Body of pancreas (tissue), 4 donors: Measurements from ENCODE around the gene SPATA33. TPM values are rescaled to one million over a fixed set of nuclear protein-coding genes. Genes with fewer than 3 reads are reported as not detected.
"Not testable (repeated sequence)": the region's sequence is repeated elsewhere in the genome, so short reads cannot be mapped to it uniquely, and the experiment has no call there.

Experiments used
- ATAC-seq: fragments of 150-250 bp; one replicate; pipeline ENCODE4 v1.9.1; 2016
- DNase-seq, 4 donors: peaks; one replicate each; pipeline ENCODE4 v3.0.0-alpha.2; 2019
- H3K27ac ChIP-seq, 4 donors: fragments of 200-600 bp; sonication (generic); 1 replicate in 3 of 4; 2 replicates in 1 of 4; pipeline versions ENCODE4 v1.5.1 to v1.6.1; 2016 to 2019; ENCODE audit warnings: mild to moderate bottlenecking in 1 of 4, mixed read lengths in 1 of 4, moderate library complexity in 1 of 4
- H3K27me3 ChIP-seq, 2 donors: fragments of 200-600 bp; sonication (generic); one replicate each; pipeline ENCODE4 v1.6.0; 2016; ENCODE audit warnings: mild to moderate bottlenecking in 1 of 2
- H3K36me3 ChIP-seq, 2 donors: fragments of 200-600 bp; sonication (generic); replicated peaks in 1 of 2; 2 replicates each; pipeline ENCODE4 v1.5.1; 2016; ENCODE audit warnings: low read depth in 2 of 2; ENCODE audit not compliant: insufficient read depth in 1 of 2
- H3K4me1 ChIP-seq: fragments of 200-600 bp; sonication (generic); one replicate; pipeline ENCODE4 v1.6.0; 2016
- H3K4me3 ChIP-seq, 2 donors: fragments of 200-600 bp; sonication (generic); 1 replicate in 1 of 2; 2 replicates in 1 of 2; pipeline ENCODE4 v1.5.1; 2016 to 2019
- H3K9me3 ChIP-seq, 3 donors: fragments of 200-600 bp; sonication (generic); 1 replicate in 2 of 3; 2 replicates in 1 of 3; pipeline ENCODE4 v1.5.1; 2016
- CTCF ChIP-seq, 7 experiments: fragments of 450-650 bp in 4 of 7; fragments of 200-600 bp in 3 of 7; sonication (generic) in 3 of 7; IDR thresholded peaks; one replicate each; pipeline ENCODE4 v1.5.1; 2016 to 2019; ENCODE audit warnings: antibody characterized with exemption in 7 of 7
- POLR2A ChIP-seq, 3 donors: fragments of 450-650 bp; IDR thresholded peaks; one replicate each; pipeline ENCODE4 v1.6.1; 2016; ENCODE audit warnings: antibody characterized with exemption in 3 of 3, mild to moderate bottlenecking in 2 of 3
- WGBS, 2 donors: methylation state at CpG; one replicate each; pipeline ENCODE4 v1.1.5; 2017; 5-methylcytosine and 5-hydroxymethylcytosine counted together
- intact Hi-C: fragments of 100-400 bp; cut with DNase I; formaldehyde crosslinking; loops from one replicate; pipeline ENCODE4 v1.15.1; 2023
- total RNA-seq, 2 donors: library from RNA; depleted of rRNA; stranded (reverse); fragments of >200 nt; gene quantifications; one replicate each; pipeline ENCODE4 v1.1.0, GENCODE V29; 2016

The SPATA33 gene
- total RNA-seq, 2 donors from 2014 or later = 3.6 to 7.9 TPM

GRCh38 chr16:89697616-89698331 lies 40.1 kb downstream of the SPATA33 start:
- Histone ChIP-seq H3K9me3 (no peaks in the 10 kb centered on the region), H3K4me3 (no peak overlapping the region), H3K36me3 (peaks cover 0 to 13% of the 10 kb centered on the region in 2 donors), H3K27me3 (no peaks in the 10 kb centered on the region), H3K27ac (no peak overlapping the region), H3K4me1 (peaks cover 24% of the 10 kb centered on the region)
- WGBS, 2 donors = 85 to 88% methylated on average over 9 to 26 of the region's 32 CpGs
- no peak for DNase-seq
- TF ChIP-seq POLR2A (IDR thresholded peaks at IDR 0.05) = no peak
- TF ChIP-seq CTCF (IDR thresholded peaks at IDR 0.05) = no peak
- ATAC-seq = no peak
- intact Hi-C loops = no loop called here

GRCh38 chr16:89698717-89699116 lies 41.1 kb downstream of the SPATA33 start:
- H3K4me1 ChIP-seq = peaks cover 24% of the 10 kb centered on the region
- ATAC-seq, H3K4me3 ChIP-seq, H3K27me3 ChIP-seq, H3K36me3 ChIP-seq, DNase-seq, intact Hi-C loops, H3K27ac ChIP-seq, H3K9me3 ChIP-seq: not testable (repeated sequence)
- 98% methylated on average over 14 of the region's 14 CpGs for WGBS, 2 donors

GRCh38 chr16:89699629-89700099 lies 42.0 kb downstream of the SPATA33 start:
- DNase-seq, H3K9me3 ChIP-seq, H3K36me3 ChIP-seq, H3K4me3 ChIP-seq, intact Hi-C loops, H3K27me3 ChIP-seq, ATAC-seq: not testable (repeated sequence)
- peak overlapping the region; percentile 29 to 99 (median 96) for H3K27ac ChIP-seq
- H3K4me1 ChIP-seq = peaks cover 24% of the 10 kb centered on the region
- 56 to 57% methylated on average over 18 of the region's 18 CpGs for WGBS, 2 donors

GRCh38 chr16:89700100-89700648 lies 42.5 kb downstream of the SPATA33 start:
- DNase-seq (peak; percentile 100), ATAC-seq (peak; percentile 73)
- peaks cover 24% of the 10 kb centered on the region for H3K4me1 ChIP-seq
- H3K4me3 ChIP-seq = no peak overlapping the region
- no peaks in the 10 kb centered on the region for H3K9me3 ChIP-seq
- TF ChIP-seq CTCF (IDR thresholded peaks at IDR 0.05) (peak; percentile 58 to 98 (median 94)), POLR2A (IDR thresholded peaks at IDR 0.05) (peak; percentile 62 to 84 (median 80))
- peak overlapping the region; percentile 89 to 99 (median 96) for H3K27ac ChIP-seq
- H3K36me3 ChIP-seq = peaks cover 0 to 1% of the 10 kb centered on the region in 2 donors
- no peaks in the 10 kb centered on the region for H3K27me3 ChIP-seq
- 0% methylated on average over 2 to 30 of the region's 30 CpGs for WGBS, 2 donors
- intact Hi-C loops = no loop called here

GRCh38 chr16:89700649-89701424 lies 43.2 kb downstream of the SPATA33 start:
- intact Hi-C loops = no loop called here

More at GRCh38 chr16:89700649-89701424, 43.2 kb downstream of the SPATA33 start:
- DNase-seq (peak; percentile 74 to 86 (median 82)), ATAC-seq (peak; percentile 43)
- WGBS, 2 donors = 2% methylated on average over 9 to 76 of the region's 78 CpGs
- Histone ChIP-seq H3K27ac (peak overlapping the region; percentile 89 to 99 (median 96)), H3K27me3 (no peaks in the 10 kb centered on the region), H3K4me1 (peaks cover 28% of the 10 kb centered on the region), H3K36me3 (no peaks in the 10 kb centered on the region), H3K4me3 (peak overlapping the region; percentile 38 to 53), H3K9me3 (no peaks in the 10 kb centered on the region)
- TF ChIP-seq CTCF (IDR thresholded peaks at IDR 0.05) = peak in 3 of 7 experiments; percentile 15 to 31 (median 29)
- peak in 2 of 3 donors; percentile 15 to 38 for TF ChIP-seq POLR2A (IDR thresholded peaks at IDR 0.05)
